C4-2B (cell line): ENCODE results near the gene PRKCH.

Experiments used
- H3K27ac ChIP-seq: fragments of 450-650 bp; 2 replicates; pipeline ENCODE4 v1.5.1; 2017
- ZFX ChIP-seq: fragments of 450-650 bp; IDR thresholded peaks from 2 replicates; pipeline ENCODE4 v1.6.1; 2017
- TF ChIP-seq, protein P1 (sequence below): fragments of 450-650 bp; conservative IDR thresholded peaks from 2 replicates; pipeline ENCODE4 v1.5.1; 2017; ENCODE audit warnings: mild to moderate bottlenecking

Gene PRKCH

DNA sequence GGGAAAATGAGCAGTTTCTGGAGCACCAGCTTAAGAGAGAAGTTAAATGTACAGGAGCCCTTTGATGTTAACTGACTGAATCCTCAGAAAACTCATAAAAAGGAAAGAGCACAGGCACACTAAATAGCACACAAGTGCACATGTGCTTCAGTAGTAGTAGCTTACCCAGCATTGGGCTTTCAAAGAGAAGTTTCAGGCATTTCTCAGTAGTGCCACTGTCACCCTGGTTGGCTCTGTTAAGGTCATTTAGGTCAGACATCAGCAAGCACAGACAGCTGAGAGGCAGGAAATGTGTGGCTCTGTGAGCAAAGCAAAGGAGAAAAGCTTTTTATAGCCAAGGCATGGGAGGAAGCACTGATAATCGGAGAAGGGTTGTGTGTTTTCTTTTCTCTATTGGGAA lies 277.6 kb downstream of the PRKCH start:
- no peak overlapping the region for H3K27ac ChIP-seq
- TF ChIP-seq, protein P1, sequence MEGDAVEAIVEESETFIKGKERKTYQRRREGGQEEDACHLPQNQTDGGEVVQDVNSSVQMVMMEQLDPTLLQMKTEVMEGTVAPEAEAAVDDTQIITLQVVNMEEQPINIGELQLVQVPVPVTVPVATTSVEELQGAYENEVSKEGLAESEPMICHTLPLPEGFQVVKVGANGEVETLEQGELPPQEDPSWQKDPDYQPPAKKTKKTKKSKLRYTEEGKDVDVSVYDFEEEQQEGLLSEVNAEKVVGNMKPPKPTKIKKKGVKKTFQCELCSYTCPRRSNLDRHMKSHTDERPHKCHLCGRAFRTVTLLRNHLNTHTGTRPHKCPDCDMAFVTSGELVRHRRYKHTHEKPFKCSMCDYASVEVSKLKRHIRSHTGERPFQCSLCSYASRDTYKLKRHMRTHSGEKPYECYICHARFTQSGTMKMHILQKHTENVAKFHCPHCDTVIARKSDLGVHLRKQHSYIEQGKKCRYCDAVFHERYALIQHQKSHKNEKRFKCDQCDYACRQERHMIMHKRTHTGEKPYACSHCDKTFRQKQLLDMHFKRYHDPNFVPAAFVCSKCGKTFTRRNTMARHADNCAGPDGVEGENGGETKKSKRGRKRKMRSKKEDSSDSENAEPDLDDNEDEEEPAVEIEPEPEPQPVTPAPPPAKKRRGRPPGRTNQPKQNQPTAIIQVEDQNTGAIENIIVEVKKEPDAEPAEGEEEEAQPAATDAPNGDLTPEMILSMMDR: no peak
- TF ChIP-seq ZFX: no peak

DNA sequence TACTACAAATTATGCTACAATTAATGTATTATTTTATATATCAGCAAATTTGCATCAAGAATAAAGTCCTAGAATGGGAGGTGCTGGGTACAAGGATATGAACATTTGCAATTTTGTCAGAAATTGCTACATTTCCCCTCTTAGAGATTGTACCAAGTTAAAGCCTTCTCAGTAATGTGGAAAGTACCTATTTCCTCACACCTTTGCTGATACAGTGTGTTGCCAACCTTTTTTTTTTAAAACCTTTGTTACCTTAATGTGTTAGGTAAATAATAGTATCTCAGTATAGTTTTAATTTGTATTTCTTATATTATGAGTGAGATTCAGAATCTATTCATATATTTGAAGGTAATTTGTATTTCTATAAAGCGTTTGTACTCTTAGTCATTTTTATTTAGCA lies 278.6 kb downstream of the PRKCH start:
- no peak overlapping the region for H3K27ac ChIP-seq
- no peak for TF ChIP-seq ZFX
- TF ChIP-seq, protein P1: no peak
